Stimulated activated CD4-positive, alpha-beta T cell treated with anti-CD3 and anti-CD28 coated beads, TNF-alpha, amount 100 ng/mL, for 24 hours (primary cell): ENCODE data around the gene KIAA1328.

Source experiments
- DNase-seq, 3 experiments: peaks; one replicate each; pipeline ENCODE4 v3.0.0-alpha.2; 2020; ENCODE audit warnings: low read depth in 3 of 3

The KIAA1328 gene

GRCh38 chr18:37252854-37253393 lies 424.0 kb downstream of the KIAA1328 start:
- no peak for DNase-seq

GRCh38 chr18:37253394-37254235 lies 424.7 kb downstream of the KIAA1328 start:
- DNase-seq = no peak

- DNase-seq = no peak
These were observed 425.4 kb downstream of the KIAA1328 start for GRCh38 chr18:37254236-37254754.

- no peak for DNase-seq
These were observed 426.0 kb downstream of the KIAA1328 start for GRCh38 chr18:37254973-37255372.

- DNase-seq = no peak
These were observed 429.2 kb downstream of the KIAA1328 start for GRCh38 chr18:37258131-37258530.

GRCh38 chr18:37258819-37259218 lies 429.9 kb downstream of the KIAA1328 start:
- no peak for DNase-seq

GRCh38 chr18:37259711-37260110 lies 430.8 kb downstream of the KIAA1328 start:
- DNase-seq = no peak

DNA sequence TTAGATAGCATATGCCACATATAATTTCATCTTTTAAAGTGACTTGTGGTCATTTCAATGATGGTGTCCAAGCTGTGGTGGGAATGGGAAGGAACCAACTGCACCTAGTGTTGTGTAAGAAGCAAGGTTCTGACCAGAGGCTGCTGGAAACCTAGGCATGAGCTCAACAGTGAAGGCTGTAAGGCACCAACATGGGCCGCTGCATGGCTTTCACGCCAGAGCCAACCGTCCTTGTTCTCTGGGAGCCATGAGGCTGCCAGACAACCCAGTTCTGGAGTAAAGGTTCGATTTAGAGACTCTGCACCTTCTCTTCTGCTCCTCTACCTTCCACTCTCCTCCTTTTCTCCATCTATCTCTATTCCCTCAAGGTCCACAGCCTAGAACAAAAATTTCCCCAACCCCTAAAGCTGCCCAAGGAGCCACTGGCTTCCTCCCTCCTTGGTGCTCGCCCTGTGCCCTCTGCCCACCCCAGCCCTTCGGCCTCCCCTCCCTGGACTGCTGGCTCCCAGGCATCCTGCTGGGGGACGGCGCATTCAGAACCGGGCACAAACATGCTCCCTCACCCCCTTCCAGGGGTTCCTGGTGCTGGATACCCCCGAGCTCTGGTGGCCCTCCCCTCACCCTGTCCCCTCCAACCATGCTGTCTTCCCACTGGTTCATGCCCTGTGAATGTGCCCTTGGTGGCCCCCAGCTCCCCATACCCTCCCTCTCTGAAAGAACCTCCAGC lies 431.6 kb downstream of the KIAA1328 start:
- DNase-seq = no peak

- DNase-seq = no peak
These were observed 432.4 kb downstream of the KIAA1328 start for GRCh38 chr18:37261246-37261840.

- no peak for DNase-seq
These were observed 433.1 kb downstream of the KIAA1328 start for GRCh38 chr18:37261988-37262387.

- DNase-seq = no peak
These were observed 436.0 kb downstream of the KIAA1328 start for GRCh38 chr18:37264956-37265355.

GRCh38 chr18:37265382-37265781 lies 436.5 kb downstream of the KIAA1328 start:
- DNase-seq = no peak

- DNase-seq = no peak
These were observed 437.4 kb downstream of the KIAA1328 start for GRCh38 chr18:37266290-37266689.

DNA sequence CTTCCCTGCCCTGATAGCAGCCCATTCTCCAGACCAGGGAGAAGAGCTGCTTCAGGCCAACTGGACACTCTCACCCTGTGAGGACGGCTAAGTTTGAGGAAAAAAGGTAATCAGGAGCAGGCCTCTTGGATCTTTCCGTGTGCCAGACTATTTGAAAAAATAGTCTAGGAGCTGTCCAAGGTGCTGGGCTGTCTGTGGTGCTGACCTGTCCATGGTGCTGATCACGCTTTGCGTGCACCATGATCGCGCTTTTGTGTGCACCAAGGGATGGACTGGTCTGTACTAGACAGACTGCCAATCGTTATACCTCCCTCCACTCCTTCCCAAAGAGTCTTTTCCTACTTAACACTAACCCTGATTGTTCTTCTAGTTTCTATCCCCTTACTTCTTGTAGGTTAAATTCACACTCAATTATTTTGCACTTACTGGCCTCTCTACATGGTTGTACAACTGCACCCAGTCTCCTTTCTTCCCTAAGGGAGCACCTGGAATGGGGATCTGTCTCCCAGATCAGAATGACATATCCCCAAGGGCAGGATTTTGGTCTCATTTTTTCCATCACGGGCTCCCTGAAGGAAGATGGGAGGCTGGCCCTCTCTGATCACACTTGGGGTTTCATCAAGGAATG lies 441.2 kb downstream of the KIAA1328 start:
- DNase-seq = peak in 1 of 3 experiments; percentile 5

- DNase-seq = no peak
These were observed 441.7 kb downstream of the KIAA1328 start for GRCh38 chr18:37270666-37271052.

DNA sequence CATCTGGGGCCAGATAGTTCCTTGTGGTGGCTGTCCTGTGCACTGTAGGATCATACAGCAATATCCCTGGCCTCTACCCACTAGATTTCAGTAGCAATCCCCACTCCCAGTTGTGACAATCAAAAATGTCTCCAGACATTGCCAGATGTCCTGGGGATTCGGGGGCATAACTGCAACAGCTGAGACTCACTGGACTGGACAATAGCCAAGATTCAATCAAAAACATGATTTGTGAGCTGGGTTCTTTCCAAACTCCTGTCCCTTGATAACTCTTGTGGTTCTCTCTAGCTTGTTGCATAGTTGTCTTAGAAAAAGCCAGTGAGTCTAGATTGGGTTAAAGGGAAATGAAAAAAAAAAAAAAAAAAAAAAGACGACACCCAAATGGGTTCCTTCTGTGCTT lies 443.3 kb downstream of the KIAA1328 start:
- no peak for DNase-seq

DNA sequence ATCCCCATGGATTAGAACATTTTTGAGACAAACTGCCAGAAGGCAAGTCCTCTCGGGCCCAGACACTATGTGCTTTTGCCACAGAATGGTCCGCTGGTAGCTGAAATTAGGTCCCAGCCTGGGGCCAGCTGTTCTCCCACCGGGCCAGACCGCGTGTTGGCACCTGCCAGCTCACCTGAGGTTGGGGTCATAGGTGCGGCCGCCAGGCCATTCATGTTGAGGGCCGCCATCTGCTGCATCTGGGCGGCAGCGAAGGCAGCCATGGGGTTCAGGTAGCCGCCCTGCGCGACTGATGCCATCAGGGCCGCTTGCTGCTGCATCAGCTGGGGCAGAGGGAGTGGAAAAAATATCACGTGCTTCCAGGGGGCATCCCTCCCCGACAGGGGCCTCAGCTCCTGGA lies 443.9 kb downstream of the KIAA1328 start:
- no peak for DNase-seq

GRCh38 chr18:37274309-37275236 lies 445.6 kb downstream of the KIAA1328 start:
- no peak for DNase-seq

DNA sequence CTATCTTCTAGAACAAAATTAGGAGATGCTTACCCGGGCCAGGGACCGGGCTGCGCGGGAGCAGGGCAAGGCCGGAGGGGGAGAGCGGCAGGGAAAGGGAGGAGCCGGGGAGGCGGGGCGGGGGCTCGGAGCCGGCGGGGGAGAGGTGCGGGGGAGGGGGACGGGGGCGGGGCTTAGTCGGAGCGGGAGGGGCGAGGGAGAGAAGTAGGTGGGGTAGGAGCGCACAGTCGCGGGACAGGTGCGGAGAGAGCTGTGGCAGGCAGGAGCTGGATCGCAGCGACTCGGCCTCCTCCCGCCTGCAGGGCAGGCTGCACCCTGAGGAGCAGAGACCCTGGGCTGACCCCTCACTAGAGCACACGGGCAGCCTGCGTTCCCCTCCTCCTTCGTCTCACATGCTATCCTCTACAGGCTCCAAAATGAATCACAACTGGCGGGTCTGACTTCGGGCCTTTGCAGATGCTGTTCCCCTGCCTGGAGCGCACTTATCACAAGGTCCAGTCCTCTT lies 446.4 kb downstream of the KIAA1328 start:
- no peak for DNase-seq

GRCh38 chr18:37276111-37276890 lies 447.4 kb downstream of the KIAA1328 start:
- no peak for DNase-seq
